GM18505 (cell line): ENCODE measurements around the gene ABCD3.
"Not testable (repeated sequence)": the region's sequence is repeated elsewhere in the genome, so short reads cannot be mapped to it uniquely, and the experiment has no call there.

Experiments
- ATAC-seq: cut with Tn5 transposase; IDR thresholded peaks from one replicate; pipeline ENCODE4 v1.9.1; 2021; ENCODE audit not compliant: unreplicated experiment
- POLR2A ChIP-seq: IDR thresholded peaks from 4 replicates; pipeline ENCODE4 v1.6.1; 2011; ENCODE audit warnings: borderline replicate concordance; ENCODE audit not compliant: insufficient read depth, insufficient read length; ENCODE audit errors: extremely low read depth

The ABCD3 gene

GRCh38 chr1:94417978-94418663 is at the start of gene ABCD3:
Gene ABCD3, plus strand, starts transcription at chr1:94418389. Its CDS starts 90 bp downstream, at chr1:94418479.
- ATAC-seq: peak; percentile 96
- peak; percentile 87 for TF ChIP-seq POLR2A

GRCh38 chr1:94372771-94373170 is 45.4 kb upstream of the ABCD3 start:
- not testable (repeated sequence) for ATAC-seq

GRCh38 chr1:94373311-94373710 is 44.9 kb upstream of the ABCD3 start:
- not testable (repeated sequence) for ATAC-seq

- ATAC-seq: not testable (repeated sequence)
Observed at GRCh38 chr1:94375666-94376065, 42.5 kb upstream of the ABCD3 start.

GRCh38 chr1:94378493-94378892 is 39.7 kb upstream of the ABCD3 start:
- not testable (repeated sequence) for ATAC-seq

GRCh38 chr1:94379615-94380014 is 38.6 kb upstream of the ABCD3 start:
- ATAC-seq: no peak
- TF ChIP-seq POLR2A: no peak

- no peak for ATAC-seq
Observed at GRCh38 chr1:94382201-94382600, 36.0 kb upstream of the ABCD3 start.

GRCh38 chr1:94383966-94384408 is 34.2 kb upstream of the ABCD3 start:
- no peak for TF ChIP-seq POLR2A
- no peak for ATAC-seq

More at GRCh38 chr1:94382201-94382600, 36.0 kb upstream of the ABCD3 start:
- TF ChIP-seq POLR2A: no peak

GRCh38 chr1:94384485-94385265 is 33.5 kb upstream of the ABCD3 start:
- no peak for TF ChIP-seq POLR2A
- ATAC-seq: no peak

GRCh38 chr1:94385308-94385929 is 32.8 kb upstream of the ABCD3 start:
- no peak for ATAC-seq

GRCh38 chr1:94389298-94389697 is 28.9 kb upstream of the ABCD3 start:
- ATAC-seq: no peak
- no peak for TF ChIP-seq POLR2A

More at GRCh38 chr1:94385308-94385929, 32.8 kb upstream of the ABCD3 start:
- TF ChIP-seq POLR2A: no peak

GRCh38 chr1:94394247-94394646 is 23.9 kb upstream of the ABCD3 start:
- TF ChIP-seq POLR2A: no peak

GRCh38 chr1:94395231-94395630 is 23.0 kb upstream of the ABCD3 start:
- no peak for TF ChIP-seq POLR2A
- no peak for ATAC-seq

More at GRCh38 chr1:94394247-94394646, 23.9 kb upstream of the ABCD3 start:
- no peak for ATAC-seq

- no peak for ATAC-seq
- no peak for TF ChIP-seq POLR2A
Observed at GRCh38 chr1:94395748-94396309, 22.4 kb upstream of the ABCD3 start.
